Jurkat, Clone E6-1 (cell line): Measurements from ENCODE around the gene SLC30A7. TPM values are rescaled to one million over a fixed set of nuclear protein-coding genes. Genes with fewer than 3 reads are reported as not detected.
A peak's percentile ranks its signal among the peaks of the same experiment; 100 is the strongest.
"Not testable (repeated sequence)": the region's sequence is repeated elsewhere in the genome, so short reads cannot be mapped to it uniquely, and the experiment has no call there.

Experiments used
- DNase-seq: peaks from one replicate; pipeline ENCODE4 v3.0.0-alpha.2; 2011; ENCODE audit warnings: low read depth, low spot score
- H3K4me3 ChIP-seq: 2 replicates; pipeline ENCODE4 v1.5.1; 2011; ENCODE audit warnings: mild to moderate bottlenecking, low read length, control low read depth, moderate library complexity
- polyA plus RNA-seq: library from polyadenylated mRNA; unstranded; fragments of >200 nt; gene quantifications from one replicate; pipeline ENCODE4 v1.2.1, GENCODE V29; 2012; ENCODE audit warnings: missing spikeins; ENCODE audit not compliant: insufficient read length, insufficient read depth

SLC30A7 gene
- 3.0 TPM for polyA plus RNA-seq

- peak within 1 kb of the TSS; percentile 78 for H3K4me3 ChIP-seq
- peak; percentile 82 for DNase-seq
These were observed at the start of gene SLC30A7 for GRCh38 chr1:100895540-100896480. SLC30A7 (plus strand) TSS chr1:100896090; CDS start chr1:100896263, 173 bp downstream.

- no peak overlapping the region for H3K4me3 ChIP-seq
- no peak for DNase-seq
These were observed 48.4 kb upstream of the SLC30A7 start for GRCh38 chr1:100847361-100848082.

GRCh38 chr1:100851726-100852125, 44.2 kb upstream of the SLC30A7 start:
- no peak for DNase-seq
- no peak overlapping the region for H3K4me3 ChIP-seq

DNA sequence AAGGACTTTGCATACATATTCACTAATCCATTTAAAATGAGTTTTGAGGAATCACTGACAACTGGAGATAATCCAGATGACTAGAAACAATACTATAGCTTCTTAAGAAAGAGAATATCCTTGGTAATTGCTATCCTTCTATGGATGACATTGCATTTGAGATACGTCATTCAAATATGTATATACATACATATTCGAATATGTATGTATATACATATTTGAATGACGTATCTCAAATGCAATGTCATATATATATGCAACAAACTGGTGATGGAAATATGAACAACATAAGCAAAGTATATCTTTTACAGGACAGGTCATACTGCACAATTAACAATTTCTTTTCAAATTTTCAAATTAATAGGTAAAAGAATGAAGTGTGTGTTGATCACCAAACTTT, 42.9 kb upstream of the SLC30A7 start:
- H3K4me3 ChIP-seq: no peak overlapping the region
- DNase-seq: no peak

GRCh38 chr1:100855116-100855515, 40.8 kb upstream of the SLC30A7 start:
- DNase-seq, H3K4me3 ChIP-seq: not testable (repeated sequence)

- no peak for DNase-seq
- no peak overlapping the region for H3K4me3 ChIP-seq
These were observed 35.4 kb upstream of the SLC30A7 start for GRCh38 chr1:100860397-100860991.

- no peak overlapping the region for H3K4me3 ChIP-seq
- no peak for DNase-seq
These were observed 34.5 kb upstream of the SLC30A7 start for GRCh38 chr1:100861379-100861778.

DNA sequence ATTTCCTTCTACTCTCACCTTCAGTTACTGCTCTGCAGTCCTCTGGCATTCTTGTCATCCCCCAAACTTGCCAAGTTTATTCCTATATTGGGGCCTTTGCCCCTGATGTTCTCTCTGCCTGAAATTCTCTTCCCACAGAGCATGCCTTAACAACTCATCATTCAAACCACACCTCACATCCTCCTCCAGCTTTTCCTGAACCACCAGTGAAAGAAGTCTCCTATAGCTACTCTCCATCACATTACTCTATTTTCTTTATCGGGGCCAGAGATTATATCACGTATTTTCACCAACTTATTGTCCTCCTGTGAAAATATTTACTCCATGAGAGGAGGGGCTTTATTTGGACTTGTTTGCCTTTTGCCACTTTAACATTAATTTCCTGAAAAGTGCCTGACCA, 33.3 kb upstream of the SLC30A7 start:
- no peak for DNase-seq
- H3K4me3 ChIP-seq: no peak overlapping the region

- H3K4me3 ChIP-seq: no peak overlapping the region
- peak; percentile 28 for DNase-seq
These were observed 29.6 kb upstream of the SLC30A7 start for GRCh38 chr1:100866041-100866900.

GRCh38 chr1:100866901-100867206, 29.0 kb upstream of the SLC30A7 start:
- H3K4me3 ChIP-seq: no peak overlapping the region
- no peak for DNase-seq

- peak; percentile 49 for DNase-seq
- no peak overlapping the region for H3K4me3 ChIP-seq
These were observed 27.4 kb upstream of the SLC30A7 start for GRCh38 chr1:100868364-100868995.

DNA sequence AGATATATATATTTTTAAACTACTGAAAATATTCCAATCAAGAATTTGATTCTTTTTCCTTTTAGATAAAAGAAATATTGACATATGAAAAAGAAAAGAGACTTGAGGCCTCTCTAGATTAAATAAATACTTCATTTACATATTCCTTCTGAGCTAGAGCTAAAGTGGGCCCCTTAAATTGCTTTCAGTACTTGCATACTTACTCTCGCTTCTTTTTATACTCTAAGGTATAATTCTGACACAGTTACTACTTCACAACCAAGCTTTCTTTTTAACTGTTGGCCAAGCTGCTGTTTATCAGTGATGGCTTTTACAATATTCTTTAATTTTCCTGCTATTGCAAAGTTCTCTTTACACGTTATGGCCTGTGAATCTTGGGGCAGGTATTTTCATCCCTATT, 25.9 kb upstream of the SLC30A7 start:
- DNase-seq: no peak
- H3K4me3 ChIP-seq: no peak overlapping the region

DNA sequence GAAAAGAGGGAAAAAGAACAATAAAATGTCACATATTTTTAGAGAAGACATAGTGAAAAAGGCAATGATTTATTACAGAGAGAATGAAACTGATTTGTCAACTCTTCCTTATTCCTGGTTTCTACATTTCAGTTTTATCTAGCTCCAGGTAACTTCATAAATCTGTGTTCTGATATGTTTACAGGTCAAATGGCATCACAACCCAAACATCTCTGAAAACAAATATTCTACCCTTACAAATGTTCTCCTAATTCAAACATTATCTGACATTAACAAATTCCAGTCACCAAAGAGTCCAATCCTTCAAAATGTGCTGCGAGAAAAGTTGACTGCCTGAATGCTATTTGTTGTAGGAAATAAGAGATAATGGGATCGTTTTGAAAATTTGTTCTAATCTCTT, 21.5 kb upstream of the SLC30A7 start:
- DNase-seq: no peak
- no peak overlapping the region for H3K4me3 ChIP-seq

DNA sequence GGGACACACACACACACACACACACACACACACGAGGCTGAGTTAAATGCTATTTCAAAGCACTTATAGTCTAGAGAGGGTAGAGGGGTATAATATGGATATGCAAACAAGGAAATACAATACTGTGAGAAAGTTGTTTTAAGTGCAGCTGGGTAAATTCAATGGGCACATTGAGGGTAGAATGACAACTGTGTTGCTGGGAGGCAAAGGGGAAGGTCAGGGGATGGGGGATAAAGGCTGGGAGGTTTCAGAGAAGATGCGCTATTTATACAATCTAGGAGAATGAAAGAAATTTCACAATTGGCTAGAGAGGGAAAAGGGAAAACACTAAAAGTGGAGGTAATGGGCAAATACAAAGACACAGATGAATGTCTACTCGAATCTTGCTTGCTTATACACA, 20.7 kb upstream of the SLC30A7 start:
- no peak for DNase-seq

GRCh38 chr1:100876291-100876690, 19.6 kb upstream of the SLC30A7 start:
- no peak overlapping the region for H3K4me3 ChIP-seq
- no peak for DNase-seq

More for the DNA sequence above, 20.7 kb upstream of the SLC30A7 start:
- no peak overlapping the region for H3K4me3 ChIP-seq

DNA sequence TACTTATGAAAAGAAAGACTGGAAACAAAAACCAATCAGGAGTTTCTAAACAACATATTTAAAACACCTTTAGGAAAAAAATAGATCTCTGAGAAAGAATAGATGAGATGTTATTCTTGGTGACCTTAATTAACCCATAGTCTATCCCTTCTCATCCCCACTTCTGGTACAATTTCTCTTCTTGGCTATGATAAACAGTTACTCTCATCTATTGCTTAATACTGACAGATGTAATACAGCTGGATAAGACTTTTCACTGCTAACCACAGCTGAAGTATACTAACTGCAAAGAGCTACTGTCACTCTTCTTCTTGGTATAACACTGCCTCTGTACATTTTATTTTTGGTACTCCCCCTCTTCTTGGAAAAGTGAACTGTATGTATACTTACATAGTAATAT, 16.5 kb upstream of the SLC30A7 start:
- DNase-seq: no peak
- no peak overlapping the region for H3K4me3 ChIP-seq

DNA sequence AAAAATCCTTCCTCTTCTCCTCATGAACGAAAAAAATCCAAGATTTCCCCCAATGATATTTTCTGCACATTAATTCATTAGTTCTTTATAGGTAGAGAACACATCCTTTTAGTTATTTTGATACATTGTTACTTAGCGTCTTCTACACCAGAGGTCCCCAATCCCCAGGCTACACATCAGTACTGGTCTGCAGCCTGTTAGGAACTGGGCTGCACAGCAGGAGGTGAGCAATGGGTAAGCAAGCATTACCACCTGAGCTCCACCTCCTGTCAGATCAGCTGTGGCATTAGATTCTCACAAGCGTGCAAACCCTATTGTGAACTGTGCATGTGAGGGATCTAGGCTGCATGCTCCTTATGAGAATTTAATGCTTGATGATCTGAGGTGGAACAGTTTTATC, 14.2 kb upstream of the SLC30A7 start:
- H3K4me3 ChIP-seq: no peak overlapping the region
- no peak for DNase-seq

- H3K4me3 ChIP-seq: no peak overlapping the region
- no peak for DNase-seq
These were observed 13.2 kb upstream of the SLC30A7 start for GRCh38 chr1:100882698-100883097.

- no peak for DNase-seq
- no peak overlapping the region for H3K4me3 ChIP-seq
These were observed 11.9 kb upstream of the SLC30A7 start for GRCh38 chr1:100883963-100884362.
